Breast epithelium (tissue), 4 donors: Measurements from ENCODE around the gene RPL3. TPM values are rescaled to one million over a fixed set of nuclear protein-coding genes. Genes with fewer than 3 reads are reported as not detected.

ENCODE experiments used
- DNase-seq, 2 donors: peaks; one replicate each; pipeline ENCODE4 v3.0.0-alpha.2; 2019; ENCODE audit warnings: low spot score in 2 of 2
- H3K27ac ChIP-seq, 2 donors: fragments of 200-600 bp; sonication (generic) in 1 of 2; one replicate each; pipeline ENCODE4 v1.5.1; 2016 to 2019; ENCODE audit warnings: mild to moderate bottlenecking in 1 of 2
- H3K27me3 ChIP-seq, 2 donors: fragments of 200-600 bp; sonication (generic) in 1 of 2; one replicate each; pipeline versions ENCODE4 v1.5.1 to v1.6.0; 2017 to 2019; ENCODE audit warnings: control low read depth in 1 of 2, mild to moderate bottlenecking in 1 of 2
- H3K36me3 ChIP-seq: fragments of 200-600 bp; one replicate; pipeline ENCODE4 v1.5.1; 2019
- H3K4me1 ChIP-seq, 2 donors: fragments of 200-600 bp; sonication (generic); one replicate each; pipeline ENCODE4 v1.5.1; 2016 to 2019; ENCODE audit warnings: control low read depth in 1 of 2
- H3K4me3 ChIP-seq, 3 donors: fragments of 200-600 bp; sonication (generic); 1 replicate in 2 of 3; 2 replicates in 1 of 3; pipeline ENCODE4 v1.5.1; 2016 to 2019; ENCODE audit warnings: mild to moderate bottlenecking in 3 of 3, moderate library complexity in 2 of 3
- H3K9me3 ChIP-seq, 2 donors: fragments of 200-600 bp; sonication (generic) in 1 of 2; one replicate each; pipeline ENCODE4 v1.5.1; 2016 to 2019; ENCODE audit warnings: control low read depth in 1 of 2
- CTCF ChIP-seq, 3 donors: fragments of 450-650 bp; IDR thresholded peaks; one replicate each; pipeline ENCODE4 v1.5.1; 2016 to 2017; ENCODE audit warnings: antibody characterized with exemption in 3 of 3, mild to moderate bottlenecking in 3 of 3, moderate library complexity in 3 of 3
- POLR2A ChIP-seq: fragments of 450-650 bp; IDR thresholded peaks from one replicate; pipeline ENCODE4 v1.6.1; 2016; ENCODE audit warnings: antibody characterized with exemption, mild to moderate bottlenecking, moderate library complexity
- POLR2AphosphoS5 ChIP-seq, 3 donors: sonication (generic); formaldehyde crosslinking; IDR thresholded peaks; one replicate each; pipeline ENCODE4 v1.6.1; 2017; ENCODE audit warnings: antibody characterized with exemption in 3 of 3
- intact Hi-C: fragments of 100-400 bp; cut with DNase I; formaldehyde crosslinking; loops from one replicate; pipeline ENCODE4 v1.15.1; 2023; ENCODE audit warnings: low total_unique reads
- total RNA-seq, 3 donors: library from RNA; depleted of rRNA; stranded (reverse); fragments of >200 nt; gene quantifications; one replicate each; pipeline ENCODE4 v1.1.0, GENCODE V29; 2016

Gene RPL3
- total RNA-seq, 3 donors from 2014 or later: 1,827 to 3,262 (median 2,633) TPM

DNA sequence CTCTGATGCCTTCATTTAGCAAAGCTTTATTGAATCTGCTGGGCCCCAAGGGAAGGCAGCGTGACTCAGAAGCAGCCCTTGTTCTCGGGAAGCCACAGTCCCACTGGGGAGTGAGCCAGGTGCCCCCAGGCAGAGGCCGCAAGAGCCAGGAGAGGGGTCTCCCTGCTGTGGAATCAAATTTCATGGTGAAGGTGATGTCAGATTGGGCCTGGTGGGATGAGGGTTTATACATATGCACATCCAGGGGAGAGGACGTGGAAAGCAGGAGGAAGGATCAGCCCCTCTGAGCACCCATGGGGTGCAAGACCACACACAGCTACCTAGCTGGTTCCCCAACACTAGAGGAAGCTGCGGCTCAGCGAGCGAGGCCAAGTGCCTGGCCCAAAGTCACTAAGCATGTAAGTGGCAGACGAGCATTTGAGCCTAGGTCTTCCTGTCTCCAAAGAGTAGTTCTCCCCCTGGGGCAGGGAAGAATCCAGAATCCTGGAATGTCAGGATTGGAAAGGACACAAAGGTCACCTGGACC lies 32.3 kb upstream of the RPL3 start:
- TF ChIP-seq POLR2AphosphoS5 (IDR thresholded peaks at IDR 0.05) (no peak), CTCF (IDR thresholded peaks at IDR 0.05) (no peak), POLR2A (no peak)
- Histone ChIP-seq H3K4me3 (peak overlapping the region in 1 of 3 donors; percentile 99), H3K4me1 (peaks cover 6 to 22% of the 10 kb centered on the region in 2 donors), H3K27ac (peak overlapping the region; percentile 86 to 91), H3K9me3 (no peaks in the 10 kb centered on the region), H3K36me3 (no peaks in the 10 kb centered on the region), H3K27me3 (no peaks in the 10 kb centered on the region)
- intact Hi-C loops: no loop called here
- peak in 1 of 2 donors; percentile 55 for DNase-seq

- H3K4me3 ChIP-seq: peak overlapping the region; percentile 54 to 99 (median 81)
- intact Hi-C loops: no loop called here
- DNase-seq: no peak
- H3K27ac ChIP-seq: peak overlapping the region; percentile 86 to 91
- H3K9me3 ChIP-seq: no peaks in the 10 kb centered on the region
- peaks cover 6 to 22% of the 10 kb centered on the region in 2 donors for H3K4me1 ChIP-seq
- no peaks in the 10 kb centered on the region for H3K36me3 ChIP-seq
- TF ChIP-seq CTCF (IDR thresholded peaks at IDR 0.05): no peak
- TF ChIP-seq POLR2AphosphoS5 (IDR thresholded peaks at IDR 0.05): no peak
- no peak for TF ChIP-seq POLR2A
- no peaks in the 10 kb centered on the region for H3K27me3 ChIP-seq
Measured at GRCh38 chr22:39350757-39351688, 31.6 kb upstream of the RPL3 start.

DNA sequence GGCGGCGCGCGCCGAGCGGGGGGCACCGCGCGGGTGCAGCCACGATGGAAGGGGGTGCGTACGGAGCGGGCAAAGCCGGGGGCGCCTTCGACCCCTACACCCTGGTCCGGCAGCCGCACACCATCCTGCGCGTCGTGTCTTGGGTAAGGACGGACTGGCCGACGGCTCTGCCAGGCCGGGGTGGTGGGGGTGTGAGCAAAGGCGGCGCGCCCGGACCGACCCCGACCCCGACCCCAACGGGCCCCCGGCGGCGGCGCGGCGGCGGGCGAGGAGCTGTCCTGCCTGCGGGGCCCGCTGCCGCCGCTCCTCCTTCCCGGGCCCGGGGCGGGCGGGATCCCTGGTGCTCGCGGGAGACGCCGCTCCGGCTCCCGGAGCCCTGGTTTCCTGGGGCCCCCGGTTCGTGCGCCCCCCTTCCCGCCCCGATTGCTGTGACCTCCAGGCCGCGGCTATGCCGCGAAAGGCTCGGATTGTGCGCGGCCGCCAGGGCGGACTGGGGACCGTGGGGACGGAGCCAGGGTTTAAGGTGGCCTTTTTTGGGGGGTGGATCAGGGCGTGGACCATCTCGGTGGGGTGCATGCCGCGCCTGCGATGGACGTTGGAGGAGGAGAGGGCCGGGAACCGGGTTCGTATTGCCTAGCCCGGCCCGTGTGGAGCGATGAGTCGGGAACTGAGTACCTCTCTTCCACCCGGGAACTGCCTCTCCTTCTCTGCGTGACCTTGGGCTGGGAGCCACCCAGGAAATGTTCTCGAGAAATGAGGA lies 30.7 kb upstream of the RPL3 start, which contains the start of gene SYNGR1:
Gene SYNGR1 (plus strand): TSS at position 25 of the 760 bp plus-strand sequence. CDS start 20 bp downstream, at position 45.
- Histone ChIP-seq H3K27me3 (no peaks in the 10 kb centered on the region), H3K4me1 (peaks cover 6 to 22% of the 10 kb centered on the region in 2 donors), H3K4me3 (peak within 1 kb of the TSS; percentile 54 to 99 (median 81)), H3K9me3 (no peaks in the 10 kb centered on the region), H3K27ac (peak within 1 kb of the TSS; percentile 86 to 91), H3K36me3 (no peaks in the 10 kb centered on the region)
- intact Hi-C loops: no loop called here
- TF ChIP-seq POLR2A (no peak), POLR2AphosphoS5 (IDR thresholded peaks at IDR 0.05) (no peak), CTCF (IDR thresholded peaks at IDR 0.05) (no peak)
- DNase-seq: no peak

GRCh38 chr22:39349506-39349966 lies 30.1 kb upstream of the RPL3 start:
- intact Hi-C loops: no loop called here
- no peaks in the 10 kb centered on the region for H3K9me3 ChIP-seq
- H3K27ac ChIP-seq: peak overlapping the region; percentile 69 to 91

More at GRCh38 chr22:39349506-39349966, 30.1 kb upstream of the RPL3 start:
- Histone ChIP-seq H3K27me3 (no peaks in the 10 kb centered on the region), H3K4me3 (peak overlapping the region; percentile 54 to 99 (median 81)), H3K36me3 (no peaks in the 10 kb centered on the region), H3K4me1 (peaks cover 6 to 22% of the 10 kb centered on the region in 2 donors)
- TF ChIP-seq POLR2A (no peak), CTCF (IDR thresholded peaks at IDR 0.05) (no peak), POLR2AphosphoS5 (IDR thresholded peaks at IDR 0.05) (no peak)
- no peak for DNase-seq
